GM12865 (cell line): ENCODE measurements around the gene ARFGEF3.
A peak's percentile ranks its signal among the peaks of the same experiment; 100 is the strongest.

Source experiments
- DNase-seq: peaks from one replicate; pipeline ENCODE4 v3.0.0; 2010; ENCODE audit warnings: low read depth
- H3K4me3 ChIP-seq: 2 replicates; pipeline ENCODE4 v1.5.1; 2011; ENCODE audit warnings: mild to moderate bottlenecking, low read depth, low read length, control low read depth
- CTCF ChIP-seq: IDR thresholded peaks from 2 replicates; pipeline ENCODE4 v1.5.1; 2011; ENCODE audit warnings: low read length, control low read depth, low read depth, inconsistent platforms; ENCODE audit not compliant: insufficient read depth; ENCODE audit errors: missing control alignments

Gene ARFGEF3

GRCh38 chr6:138145402-138145801, 16.3 kb upstream of the ARFGEF3 start:
- no peak for TF ChIP-seq CTCF
- peak; percentile 30 for DNase-seq
- no peak overlapping the region for H3K4me3 ChIP-seq

- TF ChIP-seq CTCF = no peak
- no peak for DNase-seq
Measured at GRCh38 chr6:138146544-138146943, 15.2 kb upstream of the ARFGEF3 start.

GRCh38 chr6:138155443-138155842, 6.3 kb upstream of the ARFGEF3 start:
- TF ChIP-seq CTCF = no peak
- H3K4me3 ChIP-seq = no peak overlapping the region
- DNase-seq = no peak

More at GRCh38 chr6:138146544-138146943, 15.2 kb upstream of the ARFGEF3 start:
- H3K4me3 ChIP-seq = no peak overlapping the region

- no peak overlapping the region for H3K4me3 ChIP-seq
- TF ChIP-seq CTCF = no peak
- no peak for DNase-seq
Measured at GRCh38 chr6:138157986-138158638, 3.6 kb upstream of the ARFGEF3 start.

GRCh38 chr6:138159246-138159645, 2.5 kb upstream of the ARFGEF3 start:
- no peak overlapping the region for H3K4me3 ChIP-seq
- TF ChIP-seq CTCF = no peak
- no peak for DNase-seq

- no peak overlapping the region for H3K4me3 ChIP-seq
- no peak for TF ChIP-seq CTCF
- no peak for DNase-seq
Measured at GRCh38 chr6:138160329-138161087, 1.2 kb upstream of the ARFGEF3 start.

- TF ChIP-seq CTCF = no peak
- H3K4me3 ChIP-seq = no peak overlapping the region
- no peak for DNase-seq
Measured at GRCh38 chr6:138161088-138161337, 726 bp upstream of the ARFGEF3 start.
